ENCODE measurements around the gene MRPL43. TPM values are rescaled to one million over a fixed set of nuclear protein-coding genes. Genes with fewer than 3 reads are reported as not detected.
A peak's percentile ranks its signal among the peaks of the same experiment; 100 is the strongest.

MRPL43 gene
- total RNA-seq, 1 experiment from 2014 or later, result 91.3 TPM

GRCh38 chr10:100985336-100985735 is 2.0 kb downstream of the MRPL43 start (continued):
- TF ChIP-seq, protein P1, sequence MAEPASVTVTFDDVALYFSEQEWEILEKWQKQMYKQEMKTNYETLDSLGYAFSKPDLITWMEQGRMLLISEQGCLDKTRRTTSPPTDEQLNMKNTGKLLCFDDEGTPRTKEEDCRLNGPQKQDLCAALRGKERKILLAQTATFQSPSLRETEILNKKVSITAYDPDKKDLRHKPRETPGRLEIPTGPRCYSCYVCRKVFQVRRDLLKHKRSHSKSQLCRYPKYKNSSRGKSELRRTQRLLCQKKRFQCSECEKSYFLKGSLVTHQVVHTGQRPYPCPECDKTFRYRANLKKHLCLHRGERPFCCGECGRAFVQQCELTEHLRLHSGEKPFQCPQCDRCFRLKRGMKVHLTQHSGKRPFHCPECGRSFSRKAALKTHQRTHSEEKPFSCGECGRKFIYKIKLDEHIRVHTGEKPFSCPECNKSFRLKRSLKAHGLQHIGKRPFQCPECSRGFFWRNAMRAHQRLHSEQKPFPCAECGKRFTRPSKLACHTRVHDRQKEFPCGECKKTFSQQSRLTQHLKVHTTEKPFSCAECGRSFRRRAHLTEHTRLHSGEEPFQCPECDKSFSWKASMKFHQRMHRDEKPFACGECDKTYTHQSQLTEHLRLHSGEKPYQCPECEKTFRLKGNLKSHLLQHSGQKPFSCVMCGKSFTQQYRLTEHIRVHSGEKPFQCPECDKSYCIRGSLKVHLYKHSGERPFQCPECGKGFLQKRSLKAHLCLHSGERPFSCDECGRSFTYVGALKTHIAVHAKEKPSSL (CRISPR knock-in tag; conservative IDR thresholded peaks at IDR 0.05), result no peak
- TF ChIP-seq JUN (CRISPR knock-in tag; IDR thresholded peaks at IDR 0.05) (no peak), KAT7 (CRISPR knock-in tag; IDR thresholded peaks at IDR 0.05; ENCODE audit: borderline replicate concordance) (no peak)
- TF ChIP-seq, protein P2, sequence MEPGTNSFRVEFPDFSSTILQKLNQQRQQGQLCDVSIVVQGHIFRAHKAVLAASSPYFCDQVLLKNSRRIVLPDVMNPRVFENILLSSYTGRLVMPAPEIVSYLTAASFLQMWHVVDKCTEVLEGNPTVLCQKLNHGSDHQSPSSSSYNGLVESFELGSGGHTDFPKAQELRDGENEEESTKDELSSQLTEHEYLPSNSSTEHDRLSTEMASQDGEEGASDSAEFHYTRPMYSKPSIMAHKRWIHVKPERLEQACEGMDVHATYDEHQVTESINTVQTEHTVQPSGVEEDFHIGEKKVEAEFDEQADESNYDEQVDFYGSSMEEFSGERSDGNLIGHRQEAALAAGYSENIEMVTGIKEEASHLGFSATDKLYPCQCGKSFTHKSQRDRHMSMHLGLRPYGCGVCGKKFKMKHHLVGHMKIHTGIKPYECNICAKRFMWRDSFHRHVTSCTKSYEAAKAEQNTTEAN (CRISPR knock-in tag; IDR thresholded peaks at IDR 0.05), result no peak

GRCh38 chr10:100984672-100985177 is 2.6 kb downstream of the MRPL43 start:
- Mint-ChIP-seq H3K27me3 (ENCODE audit: low read depth) (no peaks in the 10 kb centered on the region), H3K27ac (0 out of 2 replicates have a peak overlapping the region, but pooled peaks have one; percentile 41), H3K36me3 (peaks cover 10% of the 10 kb centered on the region), H3K4me3 (no peak overlapping the region), H3K4me1 (peaks cover 13% of the 10 kb centered on the region), H3K9me3 (no peaks in the 10 kb centered on the region)
- ChIA-PET POLR2A (no interaction called here), CTCF (interaction anchor here (1.1 to 4.5 kb wide), 3 partner anchors 13 to 27 kb away, joined by 4 to 28 read pairs (median 7); partner anchors contain the start of gene SEMA4G)
- no peak for TF ChIP-seq CTCF (IDR thresholded peaks at IDR 0.05)
- no peak for TF ChIP-seq ELF4 (CRISPR knock-in tag; IDR thresholded peaks at IDR 0.05; ENCODE audit: low read depth)
- TF ChIP-seq PRRX2 (CRISPR knock-in tag; IDR thresholded peaks at IDR 0.05), result no peak
- TF ChIP-seq ATF6 (CRISPR knock-in tag; IDR thresholded peaks at IDR 0.05), result no peak
- TF ChIP-seq ZNF396 (CRISPR knock-in tag; IDR thresholded peaks at IDR 0.05; ENCODE audit: borderline replicate concordance), result no peak
- TF ChIP-seq FOXJ3 (CRISPR knock-in tag; IDR thresholded peaks at IDR 0.05; ENCODE audit: borderline replicate concordance), result no peak
- TF ChIP-seq MYBL2 (CRISPR knock-in tag; IDR thresholded peaks at IDR 0.05), result no peak
- TF ChIP-seq, protein P3, sequence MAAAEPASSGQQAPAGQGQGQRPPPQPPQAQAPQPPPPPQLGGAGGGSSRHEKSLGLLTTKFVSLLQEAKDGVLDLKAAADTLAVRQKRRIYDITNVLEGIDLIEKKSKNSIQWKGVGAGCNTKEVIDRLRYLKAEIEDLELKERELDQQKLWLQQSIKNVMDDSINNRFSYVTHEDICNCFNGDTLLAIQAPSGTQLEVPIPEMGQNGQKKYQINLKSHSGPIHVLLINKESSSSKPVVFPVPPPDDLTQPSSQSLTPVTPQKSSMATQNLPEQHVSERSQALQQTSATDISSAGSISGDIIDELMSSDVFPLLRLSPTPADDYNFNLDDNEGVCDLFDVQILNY (CRISPR knock-in tag; IDR thresholded peaks at IDR 0.05), result no peak
- TF ChIP-seq ZNF281 (CRISPR knock-in tag; IDR thresholded peaks at IDR 0.05), result no peak
- TF ChIP-seq, protein P2 (CRISPR knock-in tag; IDR thresholded peaks at IDR 0.05), result no peak
- TF ChIP-seq ETV6 (CRISPR knock-in tag; IDR thresholded peaks at IDR 0.05), result no peak
- TF ChIP-seq E2F1 (CRISPR knock-in tag; IDR thresholded peaks at IDR 0.05), result no peak
- TF ChIP-seq ZNF219 (CRISPR knock-in tag; IDR thresholded peaks at IDR 0.05; ENCODE audit: borderline replicate concordance), result no peak
- TF ChIP-seq, protein P4, sequence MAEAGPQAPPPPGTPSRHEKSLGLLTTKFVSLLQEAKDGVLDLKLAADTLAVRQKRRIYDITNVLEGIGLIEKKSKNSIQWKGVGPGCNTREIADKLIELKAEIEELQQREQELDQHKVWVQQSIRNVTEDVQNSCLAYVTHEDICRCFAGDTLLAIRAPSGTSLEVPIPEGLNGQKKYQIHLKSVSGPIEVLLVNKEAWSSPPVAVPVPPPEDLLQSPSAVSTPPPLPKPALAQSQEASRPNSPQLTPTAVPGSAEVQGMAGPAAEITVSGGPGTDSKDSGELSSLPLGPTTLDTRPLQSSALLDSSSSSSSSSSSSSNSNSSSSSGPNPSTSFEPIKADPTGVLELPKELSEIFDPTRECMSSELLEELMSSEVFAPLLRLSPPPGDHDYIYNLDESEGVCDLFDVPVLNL (CRISPR knock-in tag; IDR thresholded peaks at IDR 0.05; ENCODE audit: borderline replicate concordance, low read depth), result no peak
- no peak for ATAC-seq
- DNase-seq (ENCODE audit: low spot score), result no peak
